Thoracic aorta (tissue), 2 donors: Measurements from ENCODE around the gene HMGN4. TPM values are rescaled to one million over a fixed set of nuclear protein-coding genes. Genes with fewer than 3 reads are reported as not detected.

ENCODE experiments used
- ATAC-seq: fragments of 150-250 bp; one replicate; pipeline ENCODE4 v1.8.0; 2017; ENCODE audit warnings: low read depth; ENCODE audit not compliant: insufficient number of reproducible peaks, low FRiP score
- DNase-seq: peaks from one replicate; pipeline ENCODE4 v3.0.0-alpha.2; 2020; ENCODE audit warnings: low spot score
- H3K27ac ChIP-seq, 2 donors: fragments of 200-600 bp; sonication (generic); 1 replicate in 1 of 2; 2 replicates in 1 of 2; pipeline ENCODE4 v1.5.1; 2016; ENCODE audit warnings: mild to moderate bottlenecking in 2 of 2, moderate library complexity in 2 of 2
- H3K27me3 ChIP-seq: fragments of 200-600 bp; sonication (generic); replicated peaks from 2 replicates; pipeline ENCODE4 v1.6.0; 2016; ENCODE audit warnings: mild to moderate bottlenecking; ENCODE audit not compliant: insufficient read depth
- H3K36me3 ChIP-seq: fragments of 200-600 bp; sonication (generic); one replicate; pipeline ENCODE4 v1.5.1; 2016
- H3K4me1 ChIP-seq, 2 donors: fragments of 200-600 bp; sonication (generic); 1 replicate in 1 of 2; 2 replicates in 1 of 2; pipeline versions ENCODE4 v1.5.1 to v1.6.0; 2016; ENCODE audit warnings: low read depth in 2 of 2, mild to moderate bottlenecking in 1 of 2; ENCODE audit not compliant: control insufficient read depth in 1 of 2
- H3K4me3 ChIP-seq: fragments of 200-600 bp; sonication (generic); 2 replicates; pipeline ENCODE4 v1.5.1; 2016; ENCODE audit warnings: mild to moderate bottlenecking
- H3K9me3 ChIP-seq: fragments of 200-600 bp; sonication (generic); 2 replicates; pipeline ENCODE4 v1.5.1; 2016
- total RNA-seq, 2 donors: library from RNA; depleted of rRNA; stranded (reverse); fragments of >200 nt; gene quantifications; one replicate each; pipeline versions ENCODE4 v1.1.0 to v1.2.3, GENCODE V29; 2016
- TF ChIP-seq, protein P1 (sequence below): fragments of 200-600 bp; sonication (generic); IDR thresholded peaks from one replicate; pipeline ENCODE4 v1.5.1; 2019; ENCODE audit warnings: antibody characterized with exemption

HMGN4 gene
- total RNA-seq, 2 donors from 2014 or later = 41.3 to 45.9 TPM

DNA sequence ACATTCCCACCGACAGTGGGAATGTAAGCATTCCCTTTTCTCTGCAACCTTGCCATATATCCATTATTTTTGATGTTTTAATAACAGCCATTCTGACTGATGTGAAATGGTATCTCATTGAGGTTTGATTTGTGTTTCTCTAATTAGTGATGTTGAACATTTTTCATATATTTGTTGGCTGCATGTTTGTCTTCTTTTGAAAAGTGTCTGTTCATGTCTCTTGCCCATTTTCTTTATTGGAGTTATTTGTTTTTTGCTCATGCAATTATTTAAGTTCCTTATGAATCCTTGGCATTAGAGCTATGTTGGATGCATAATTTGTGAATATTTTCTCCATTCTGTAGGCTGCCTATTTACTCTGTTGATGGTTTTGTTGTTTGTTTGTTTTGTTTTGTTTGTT, 40.6 kb downstream of the HMGN4 start:
- H3K9me3 ChIP-seq = no peaks in the 10 kb centered on the region
- no peaks in the 10 kb centered on the region for H3K36me3 ChIP-seq
- no peak overlapping the region for H3K27ac ChIP-seq
- DNase-seq (no peak), ATAC-seq (no peak)
- H3K4me1 ChIP-seq = peaks cover 0 to 7% of the 10 kb centered on the region in 2 donors
- no peak overlapping the region for H3K4me3 ChIP-seq
- H3K27me3 ChIP-seq = no peaks in the 10 kb centered on the region
- TF ChIP-seq, protein P1, sequence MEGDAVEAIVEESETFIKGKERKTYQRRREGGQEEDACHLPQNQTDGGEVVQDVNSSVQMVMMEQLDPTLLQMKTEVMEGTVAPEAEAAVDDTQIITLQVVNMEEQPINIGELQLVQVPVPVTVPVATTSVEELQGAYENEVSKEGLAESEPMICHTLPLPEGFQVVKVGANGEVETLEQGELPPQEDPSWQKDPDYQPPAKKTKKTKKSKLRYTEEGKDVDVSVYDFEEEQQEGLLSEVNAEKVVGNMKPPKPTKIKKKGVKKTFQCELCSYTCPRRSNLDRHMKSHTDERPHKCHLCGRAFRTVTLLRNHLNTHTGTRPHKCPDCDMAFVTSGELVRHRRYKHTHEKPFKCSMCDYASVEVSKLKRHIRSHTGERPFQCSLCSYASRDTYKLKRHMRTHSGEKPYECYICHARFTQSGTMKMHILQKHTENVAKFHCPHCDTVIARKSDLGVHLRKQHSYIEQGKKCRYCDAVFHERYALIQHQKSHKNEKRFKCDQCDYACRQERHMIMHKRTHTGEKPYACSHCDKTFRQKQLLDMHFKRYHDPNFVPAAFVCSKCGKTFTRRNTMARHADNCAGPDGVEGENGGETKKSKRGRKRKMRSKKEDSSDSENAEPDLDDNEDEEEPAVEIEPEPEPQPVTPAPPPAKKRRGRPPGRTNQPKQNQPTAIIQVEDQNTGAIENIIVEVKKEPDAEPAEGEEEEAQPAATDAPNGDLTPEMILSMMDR = no peak

DNA sequence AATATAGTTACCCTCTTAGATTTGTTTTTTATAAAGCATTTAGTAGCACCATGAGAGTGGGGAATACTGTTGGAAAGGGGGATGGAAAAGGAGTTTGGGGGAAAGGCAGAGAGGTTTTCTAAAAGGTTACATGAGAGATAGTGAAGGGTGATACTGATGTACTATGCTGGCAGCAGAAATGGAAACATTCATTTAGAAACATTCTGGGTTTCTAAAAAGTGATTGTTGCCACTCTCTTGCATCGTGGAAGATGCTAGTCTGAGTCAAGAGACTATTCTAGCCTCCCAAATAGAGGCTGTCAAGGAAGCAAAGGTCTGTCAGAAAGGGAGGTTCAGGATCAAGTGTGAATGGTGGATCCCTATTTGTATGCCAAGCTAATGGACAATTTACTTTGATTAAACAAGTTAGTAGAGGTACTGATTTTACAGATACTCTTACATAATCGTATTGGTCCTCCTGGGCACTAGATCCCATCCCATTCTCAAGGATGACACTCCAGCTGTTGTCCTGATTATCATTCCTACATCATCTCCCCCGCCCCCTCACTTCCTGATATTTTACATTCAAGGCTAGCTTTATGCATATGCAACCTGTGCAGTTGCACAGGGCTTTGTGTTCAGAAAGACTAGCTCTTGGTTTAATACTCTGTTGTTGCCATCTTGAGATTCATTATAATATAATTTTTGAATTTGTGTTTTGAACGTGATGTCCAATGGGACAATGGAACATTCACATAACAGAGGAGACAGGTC, 43.2 kb downstream of the HMGN4 start:
- no peak for ATAC-seq
- Histone ChIP-seq H3K27ac (no peak overlapping the region), H3K4me3 (no peak overlapping the region), H3K36me3 (no peaks in the 10 kb centered on the region), H3K9me3 (no peaks in the 10 kb centered on the region), H3K4me1 (peaks cover 0 to 7% of the 10 kb centered on the region in 2 donors), H3K27me3 (no peaks in the 10 kb centered on the region)
- TF ChIP-seq, protein P1 = no peak
- DNase-seq = no peak

DNA sequence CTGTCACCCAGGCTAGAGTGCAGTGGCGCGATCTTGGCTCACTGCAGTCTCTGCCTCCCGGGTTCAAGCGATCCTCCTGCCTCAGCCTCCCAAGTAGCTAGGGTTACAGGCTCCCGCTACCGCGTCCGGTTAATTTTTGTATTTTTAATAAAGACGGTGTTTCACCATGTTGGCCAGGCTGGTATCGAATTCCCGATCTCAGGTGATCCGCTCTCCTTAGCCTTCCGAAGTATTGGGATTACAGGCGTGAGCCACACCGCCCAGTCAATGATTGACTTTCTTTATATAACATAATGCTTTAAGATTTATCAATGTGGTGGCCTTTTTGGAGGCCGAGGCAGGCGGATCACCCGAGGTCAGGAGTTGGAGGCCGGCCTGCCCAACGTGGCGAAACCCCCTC, 50.8 kb downstream of the HMGN4 start:
- no peaks in the 10 kb centered on the region for H3K4me1 ChIP-seq
- no peaks in the 10 kb centered on the region for H3K27me3 ChIP-seq
- H3K27ac ChIP-seq = no peak overlapping the region
- TF ChIP-seq, protein P1 = no peak
- no peak for DNase-seq
- H3K36me3 ChIP-seq = no peaks in the 10 kb centered on the region
- no peaks in the 10 kb centered on the region for H3K9me3 ChIP-seq
- ATAC-seq = no peak
- no peak overlapping the region for H3K4me3 ChIP-seq

DNA sequence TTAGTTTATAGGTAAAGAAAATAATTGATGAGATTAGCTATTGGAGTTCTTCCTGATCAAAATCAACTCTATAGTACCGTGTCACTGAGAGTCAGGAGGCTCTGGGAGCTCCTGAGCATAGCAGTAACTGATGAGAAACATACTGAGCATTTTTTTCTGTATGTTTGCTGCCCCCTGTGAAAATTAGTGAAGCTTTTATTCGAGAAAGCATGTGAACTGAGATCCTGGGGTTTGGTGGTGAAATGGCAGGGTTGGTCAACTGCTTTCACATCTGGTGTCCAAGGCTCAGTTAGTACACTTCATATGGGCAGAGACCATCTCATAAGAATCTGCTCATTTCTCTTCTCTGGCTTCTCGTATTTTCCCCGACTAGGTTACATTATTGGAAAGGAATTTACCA, 54.5 kb downstream of the HMGN4 start:
- Histone ChIP-seq H3K27ac (no peak overlapping the region), H3K4me1 (peaks cover 3 to 8% of the 10 kb centered on the region in 2 donors), H3K27me3 (no peaks in the 10 kb centered on the region), H3K9me3 (no peaks in the 10 kb centered on the region), H3K36me3 (no peaks in the 10 kb centered on the region), H3K4me3 (no peak overlapping the region)
- DNase-seq = no peak
- ATAC-seq = no peak
- TF ChIP-seq, protein P1 = no peak

DNA sequence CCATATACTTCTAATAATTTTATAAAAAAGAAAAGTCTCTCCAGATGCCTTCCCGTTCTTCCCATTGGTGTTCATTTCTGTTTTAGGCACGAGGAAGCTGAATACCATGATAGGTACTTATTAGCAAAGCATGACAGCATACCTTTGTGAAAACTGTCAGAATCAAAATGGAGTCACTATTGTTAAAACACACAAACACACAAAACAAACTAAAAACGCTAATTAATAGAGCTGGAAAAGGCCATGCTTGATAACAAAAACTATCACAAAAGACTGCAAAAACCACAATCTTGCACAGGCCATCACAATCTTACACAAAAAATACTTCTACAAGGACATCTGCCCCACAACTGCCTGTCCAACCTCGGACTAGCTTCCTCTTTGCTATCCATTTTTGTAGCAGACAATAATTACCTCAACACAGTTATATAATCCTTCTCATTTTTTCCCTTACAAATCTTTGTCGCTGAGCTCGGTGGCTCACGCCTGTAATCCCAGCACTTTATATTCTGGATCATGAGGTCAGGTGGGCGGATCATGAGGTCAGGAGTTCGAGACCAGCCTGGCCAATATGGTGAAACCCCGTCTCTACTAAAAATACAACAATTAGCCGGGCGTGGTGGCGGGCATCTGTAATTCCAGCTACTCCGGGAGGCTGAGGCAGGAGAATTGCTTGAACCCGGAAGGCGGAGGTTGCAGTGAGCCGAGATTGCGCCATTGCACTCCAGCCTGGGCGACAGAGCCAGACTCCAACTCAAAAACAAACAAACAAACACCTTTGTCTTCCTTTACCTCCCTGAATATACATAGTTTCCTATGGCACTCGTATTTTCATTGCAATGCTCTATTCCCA, 55.3 kb downstream of the HMGN4 start:
- Histone ChIP-seq H3K36me3 (peaks cover 4% of the 10 kb centered on the region), H3K4me3 (no peak overlapping the region), H3K27me3 (no peaks in the 10 kb centered on the region), H3K9me3 (no peaks in the 10 kb centered on the region), H3K4me1 (peaks cover 6 to 15% of the 10 kb centered on the region in 2 donors), H3K27ac (no peak overlapping the region)
- DNase-seq = no peak
- ATAC-seq = no peak
- TF ChIP-seq, protein P1 = no peak
